GM10266 (cell line): ENCODE data around the gene TRIM45.

ENCODE experiments used
- DNase-seq: peaks from one replicate; pipeline ENCODE4 v3.0.0; 2012; ENCODE audit errors: extremely low spot score
- TF ChIP-seq, protein P1 (sequence below): IDR thresholded peaks from 2 replicates; pipeline ENCODE4 v1.5.1; 2012; ENCODE audit warnings: mild to moderate bottlenecking, low read depth; ENCODE audit not compliant: control insufficient read depth, insufficient read depth; ENCODE audit errors: missing control alignments

Gene TRIM45, protein sequence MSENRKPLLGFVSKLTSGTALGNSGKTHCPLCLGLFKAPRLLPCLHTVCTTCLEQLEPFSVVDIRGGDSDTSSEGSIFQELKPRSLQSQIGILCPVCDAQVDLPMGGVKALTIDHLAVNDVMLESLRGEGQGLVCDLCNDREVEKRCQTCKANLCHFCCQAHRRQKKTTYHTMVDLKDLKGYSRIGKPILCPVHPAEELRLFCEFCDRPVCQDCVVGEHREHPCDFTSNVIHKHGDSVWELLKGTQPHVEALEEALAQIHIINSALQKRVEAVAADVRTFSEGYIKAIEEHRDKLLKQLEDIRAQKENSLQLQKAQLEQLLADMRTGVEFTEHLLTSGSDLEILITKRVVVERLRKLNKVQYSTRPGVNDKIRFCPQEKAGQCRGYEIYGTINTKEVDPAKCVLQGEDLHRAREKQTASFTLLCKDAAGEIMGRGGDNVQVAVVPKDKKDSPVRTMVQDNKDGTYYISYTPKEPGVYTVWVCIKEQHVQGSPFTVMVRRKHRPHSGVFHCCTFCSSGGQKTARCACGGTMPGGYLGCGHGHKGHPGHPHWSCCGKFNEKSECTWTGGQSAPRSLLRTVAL

DNA sequence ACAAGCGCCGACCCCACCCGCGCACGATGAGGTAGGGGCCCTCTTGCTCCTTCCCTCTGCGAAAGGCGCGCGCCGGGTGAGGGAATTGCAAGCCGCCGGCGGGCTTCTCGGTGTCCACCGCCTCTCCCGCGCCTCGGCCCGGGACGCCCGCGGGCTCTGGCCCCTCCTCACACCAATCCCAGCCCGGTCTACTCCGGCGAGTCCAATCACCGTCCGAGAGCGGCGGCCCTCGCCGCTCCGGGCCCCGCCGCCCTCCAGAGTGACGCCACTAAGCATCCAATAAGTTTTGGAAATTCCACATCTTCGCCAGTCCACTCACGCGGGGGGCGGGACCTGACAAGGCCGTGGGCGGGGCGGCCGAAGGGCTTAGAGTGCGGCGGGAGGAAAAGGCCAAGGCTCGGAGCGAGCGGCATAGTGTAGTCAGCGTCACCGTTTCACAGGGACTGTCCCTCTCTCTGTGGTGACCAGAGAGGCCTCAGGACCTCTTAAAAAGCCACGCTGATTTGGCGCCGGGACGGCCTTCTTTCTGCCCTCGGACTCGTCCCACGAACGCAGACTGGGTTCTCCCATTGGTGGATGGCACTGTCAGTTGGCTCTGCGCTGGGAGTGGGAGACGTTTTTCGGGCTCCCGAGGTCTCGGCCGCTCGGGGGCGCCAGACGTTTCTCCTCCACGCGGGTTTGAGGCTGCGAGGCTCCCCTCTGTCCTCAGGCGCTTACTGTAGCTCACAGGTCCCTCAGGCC lies at the start of gene TRIM45:
TSS of gene TRIM45 (minus strand) at position 161 of the 741 bp plus-strand sequence. CDS start 548 bp downstream, outside the sequence.
- DNase-seq = peak; percentile 89
- TF ChIP-seq, protein P1, sequence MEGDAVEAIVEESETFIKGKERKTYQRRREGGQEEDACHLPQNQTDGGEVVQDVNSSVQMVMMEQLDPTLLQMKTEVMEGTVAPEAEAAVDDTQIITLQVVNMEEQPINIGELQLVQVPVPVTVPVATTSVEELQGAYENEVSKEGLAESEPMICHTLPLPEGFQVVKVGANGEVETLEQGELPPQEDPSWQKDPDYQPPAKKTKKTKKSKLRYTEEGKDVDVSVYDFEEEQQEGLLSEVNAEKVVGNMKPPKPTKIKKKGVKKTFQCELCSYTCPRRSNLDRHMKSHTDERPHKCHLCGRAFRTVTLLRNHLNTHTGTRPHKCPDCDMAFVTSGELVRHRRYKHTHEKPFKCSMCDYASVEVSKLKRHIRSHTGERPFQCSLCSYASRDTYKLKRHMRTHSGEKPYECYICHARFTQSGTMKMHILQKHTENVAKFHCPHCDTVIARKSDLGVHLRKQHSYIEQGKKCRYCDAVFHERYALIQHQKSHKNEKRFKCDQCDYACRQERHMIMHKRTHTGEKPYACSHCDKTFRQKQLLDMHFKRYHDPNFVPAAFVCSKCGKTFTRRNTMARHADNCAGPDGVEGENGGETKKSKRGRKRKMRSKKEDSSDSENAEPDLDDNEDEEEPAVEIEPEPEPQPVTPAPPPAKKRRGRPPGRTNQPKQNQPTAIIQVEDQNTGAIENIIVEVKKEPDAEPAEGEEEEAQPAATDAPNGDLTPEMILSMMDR = peak; percentile 72

DNA sequence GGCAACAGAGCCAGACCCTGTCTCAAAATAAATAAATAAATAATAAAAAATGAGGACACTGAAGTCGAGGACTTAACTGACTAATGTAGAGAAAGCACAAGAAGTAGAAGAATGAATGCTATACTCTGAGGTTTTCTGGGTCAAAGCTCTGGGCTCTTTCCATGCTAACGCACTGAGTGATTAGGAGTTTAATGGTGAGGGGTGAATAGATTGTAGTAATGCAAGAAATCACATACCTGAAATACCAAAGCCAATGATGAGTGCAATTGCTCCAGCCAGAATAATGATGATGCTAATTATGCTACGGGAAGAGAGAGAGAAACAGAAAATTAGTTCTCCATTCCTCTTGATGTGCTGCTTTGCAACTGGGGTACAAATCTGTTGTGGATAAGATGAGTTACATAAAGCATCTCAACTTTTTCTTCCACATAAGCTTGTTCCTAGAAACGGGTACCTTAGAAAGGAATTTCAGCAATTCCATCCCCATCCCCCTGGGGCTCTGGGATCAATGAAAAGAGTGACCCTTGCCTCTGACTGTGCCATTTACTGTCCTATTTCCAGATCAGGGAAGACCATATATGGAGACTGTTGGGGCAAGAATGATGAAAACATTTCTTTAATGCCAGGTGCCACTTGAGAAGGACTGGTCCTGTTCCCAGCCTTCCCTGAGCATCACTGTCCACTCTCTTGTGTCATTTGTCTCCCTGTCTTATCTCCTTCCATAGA lies 48.5 kb upstream of the TRIM45 start:
- no peak for DNase-seq
- TF ChIP-seq, protein P1 = no peak

DNA sequence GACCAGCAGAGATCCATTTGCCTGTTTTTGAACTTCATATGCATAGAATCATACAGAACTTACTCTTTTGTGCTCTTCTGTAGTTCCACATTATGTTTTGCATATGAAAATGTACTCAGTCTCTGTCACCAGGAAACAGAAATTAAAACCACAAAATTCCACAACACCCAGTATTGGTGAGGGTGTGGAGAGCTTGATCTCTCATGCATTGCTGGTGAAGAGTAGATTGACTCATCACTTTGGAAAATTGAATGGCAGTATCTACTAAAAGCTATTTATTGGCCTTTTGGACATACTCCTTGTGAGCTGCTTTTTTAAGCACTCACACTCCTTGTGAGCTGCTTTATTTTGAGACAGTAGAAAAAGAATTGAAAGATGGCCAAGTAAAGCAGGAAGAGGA lies 45.9 kb upstream of the TRIM45 start:
- no peak for DNase-seq
- TF ChIP-seq, protein P1 = no peak

DNA sequence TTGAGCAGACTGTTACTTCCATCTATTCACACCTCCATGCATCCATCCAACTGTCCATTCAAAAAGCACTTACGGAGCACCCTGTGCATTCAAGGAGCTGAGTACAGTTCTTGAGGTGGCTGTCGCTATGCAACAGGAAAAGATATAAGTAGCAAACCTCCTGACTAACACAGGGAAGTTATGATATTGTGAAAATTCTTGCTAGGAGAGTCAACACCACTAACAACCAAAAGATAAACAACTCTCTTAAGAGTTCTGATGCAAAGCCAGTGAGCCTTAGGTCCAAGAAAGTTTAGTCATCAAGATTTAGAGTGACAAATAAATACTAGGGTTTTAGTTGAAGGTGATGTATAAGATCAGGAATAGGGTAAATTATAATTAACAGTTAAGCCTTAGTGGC lies 44.5 kb upstream of the TRIM45 start:
- TF ChIP-seq, protein P1 = no peak
- no peak for DNase-seq

DNA sequence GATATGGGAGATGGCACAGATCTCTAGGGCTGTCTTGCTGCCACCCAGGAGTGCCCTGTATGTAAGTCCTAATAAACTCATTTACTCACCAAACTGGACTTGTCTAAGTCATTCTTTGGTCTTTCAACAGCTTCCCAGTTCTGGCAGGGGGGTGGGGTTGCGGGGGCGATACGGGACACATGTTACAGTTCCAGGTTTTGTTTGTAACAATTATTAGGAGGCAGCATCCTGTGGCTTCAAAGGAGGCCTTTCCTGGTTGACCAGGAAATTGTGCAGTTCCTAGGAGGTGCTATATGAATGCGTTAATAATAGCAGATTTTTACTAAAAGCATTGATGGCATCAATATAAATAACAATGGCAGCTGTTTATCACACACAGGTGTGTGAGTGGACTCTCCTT lies 42.7 kb upstream of the TRIM45 start:
- TF ChIP-seq, protein P1 = no peak
- DNase-seq = no peak

DNA sequence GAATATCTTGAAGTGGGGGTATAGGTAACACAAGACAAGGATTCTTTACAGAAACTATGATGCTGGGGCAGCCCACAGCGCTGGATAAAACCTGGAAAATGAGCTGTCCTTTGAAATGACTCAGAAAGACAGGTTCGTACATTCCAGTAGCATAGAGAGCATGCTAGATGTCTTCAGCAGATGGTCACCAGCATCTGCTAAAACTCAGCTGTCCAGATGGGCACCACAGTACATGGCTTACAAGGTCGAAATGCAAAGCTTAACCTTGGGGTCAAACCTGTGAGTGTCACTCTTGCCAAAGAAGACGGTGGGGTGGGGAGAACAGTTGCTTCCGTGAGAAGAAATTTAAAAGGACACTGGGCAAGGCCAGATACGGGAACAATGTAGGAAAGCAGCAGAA lies 41.3 kb upstream of the TRIM45 start:
- no peak for DNase-seq
- TF ChIP-seq, protein P1 = no peak
